ENCODE results near the gene PDSS2. TPM values are rescaled to one million over a fixed set of nuclear protein-coding genes. Genes with fewer than 3 reads are reported as not detected.
A peak's percentile ranks its signal among the peaks of the same experiment; 100 is the strongest.
"Not testable (repeated sequence)": the region's sequence is repeated elsewhere in the genome, so short reads cannot be mapped to it uniquely, and the experiment has no call there.

The PDSS2 gene
- total RNA-seq, 1 donor from 2014 or later: 16.2 TPM

DNA sequence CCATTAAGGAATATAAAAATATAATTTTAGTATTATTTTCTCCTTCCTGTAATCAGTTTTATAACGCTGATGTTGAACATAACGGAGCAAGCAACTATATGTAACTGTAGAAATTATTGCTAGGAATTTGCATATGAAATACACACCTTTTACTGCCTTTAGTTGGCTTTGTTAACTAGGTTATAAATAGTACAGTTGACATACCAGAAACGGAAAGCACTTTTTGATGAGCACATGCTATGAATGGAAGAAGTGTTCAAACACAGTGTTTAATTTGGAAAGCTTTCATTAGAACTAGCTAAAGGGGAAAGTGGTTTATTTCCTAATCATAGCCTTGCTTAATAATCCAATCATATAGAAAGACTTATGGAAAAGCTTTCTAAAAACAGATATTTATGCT lies 318.8 kb downstream of the PDSS2 start:
- no peak overlapping the region for H3K4me3 ChIP-seq
- H3K4me1 ChIP-seq: no peaks in the 10 kb centered on the region
- no peak for DNase-seq
- H3K27ac ChIP-seq: no peak overlapping the region
- TF ChIP-seq, protein P1, sequence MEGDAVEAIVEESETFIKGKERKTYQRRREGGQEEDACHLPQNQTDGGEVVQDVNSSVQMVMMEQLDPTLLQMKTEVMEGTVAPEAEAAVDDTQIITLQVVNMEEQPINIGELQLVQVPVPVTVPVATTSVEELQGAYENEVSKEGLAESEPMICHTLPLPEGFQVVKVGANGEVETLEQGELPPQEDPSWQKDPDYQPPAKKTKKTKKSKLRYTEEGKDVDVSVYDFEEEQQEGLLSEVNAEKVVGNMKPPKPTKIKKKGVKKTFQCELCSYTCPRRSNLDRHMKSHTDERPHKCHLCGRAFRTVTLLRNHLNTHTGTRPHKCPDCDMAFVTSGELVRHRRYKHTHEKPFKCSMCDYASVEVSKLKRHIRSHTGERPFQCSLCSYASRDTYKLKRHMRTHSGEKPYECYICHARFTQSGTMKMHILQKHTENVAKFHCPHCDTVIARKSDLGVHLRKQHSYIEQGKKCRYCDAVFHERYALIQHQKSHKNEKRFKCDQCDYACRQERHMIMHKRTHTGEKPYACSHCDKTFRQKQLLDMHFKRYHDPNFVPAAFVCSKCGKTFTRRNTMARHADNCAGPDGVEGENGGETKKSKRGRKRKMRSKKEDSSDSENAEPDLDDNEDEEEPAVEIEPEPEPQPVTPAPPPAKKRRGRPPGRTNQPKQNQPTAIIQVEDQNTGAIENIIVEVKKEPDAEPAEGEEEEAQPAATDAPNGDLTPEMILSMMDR (IDR thresholded peaks at IDR 0.05): no peak
- no peaks in the 10 kb centered on the region for H3K36me3 ChIP-seq
- intact Hi-C loops (cut with DNase I): no loop called here
- H3K9me3 ChIP-seq: no peaks in the 10 kb centered on the region
- H3K27me3 ChIP-seq: no peaks in the 10 kb centered on the region
- ATAC-seq: no peak

DNA sequence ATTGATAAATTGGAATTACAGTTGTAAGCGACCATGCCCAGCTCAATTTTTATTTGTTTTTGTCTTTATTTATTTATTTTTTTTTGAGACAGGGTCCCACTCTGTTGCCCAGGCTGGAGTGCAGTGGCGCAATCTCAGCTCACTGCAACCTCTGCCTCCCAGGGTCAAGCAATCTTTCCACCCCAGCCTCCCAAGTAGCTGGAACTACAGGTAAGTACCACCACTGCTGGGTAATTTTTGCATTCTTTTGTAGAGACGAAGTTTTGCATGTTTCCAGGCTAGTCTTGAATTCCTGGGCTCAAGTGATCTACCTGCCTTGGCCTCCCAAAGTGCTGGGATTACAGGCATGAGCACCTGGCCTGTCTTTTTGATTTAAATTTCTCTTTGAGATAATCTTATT lies 323.0 kb downstream of the PDSS2 start:
- H3K27me3 ChIP-seq; H3K4me3 ChIP-seq; ATAC-seq; H3K36me3 ChIP-seq; DNase-seq; H3K4me1 ChIP-seq; H3K27ac ChIP-seq; intact Hi-C loops (cut with DNase I); H3K9me3 ChIP-seq: not testable (repeated sequence)

- H3K4me3 ChIP-seq: not testable (repeated sequence)
Measured at GRCh38 chr6:107135048-107135680, 324.2 kb downstream of the PDSS2 start.

DNA sequence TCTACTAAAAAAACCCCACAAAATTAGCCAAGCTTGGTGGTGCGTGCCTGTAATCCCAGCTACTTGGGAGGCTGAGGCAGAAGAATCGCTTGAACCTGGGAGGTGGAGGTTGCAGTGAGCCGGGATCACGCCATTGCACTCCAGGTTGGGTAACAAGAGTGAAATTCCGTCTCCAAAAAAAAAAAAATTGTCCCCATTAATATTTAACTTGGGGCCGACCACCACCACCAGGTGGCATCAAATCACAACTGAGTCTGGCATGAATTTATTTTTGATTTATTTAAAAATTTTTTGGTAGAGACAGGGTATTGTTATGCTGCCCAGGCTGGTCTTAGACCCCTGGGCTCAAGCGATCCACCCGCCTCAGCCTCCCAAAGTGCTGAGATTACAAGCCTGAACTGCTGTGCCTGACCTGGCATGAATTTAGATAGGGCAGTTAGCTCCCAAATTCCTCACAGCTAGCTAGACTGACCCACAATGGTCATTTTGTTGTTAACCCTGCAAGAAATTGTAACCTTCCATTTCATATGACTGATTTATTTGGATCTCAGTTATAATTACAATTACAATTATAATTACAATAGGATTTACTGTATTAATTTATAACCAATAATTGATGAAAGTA lies 326.9 kb downstream of the PDSS2 start:
- DNase-seq (no peak), ATAC-seq (no peak)
- TF ChIP-seq, protein P1 (IDR thresholded peaks at IDR 0.05): peak; percentile 41
- no peaks in the 10 kb centered on the region for H3K4me1 ChIP-seq
- H3K9me3 ChIP-seq: no peaks in the 10 kb centered on the region
- no peaks in the 10 kb centered on the region for H3K36me3 ChIP-seq
- no peak overlapping the region for H3K4me3 ChIP-seq
- no peak overlapping the region for H3K27ac ChIP-seq
- intact Hi-C loops (cut with DNase I): no loop called here
- no peaks in the 10 kb centered on the region for H3K27me3 ChIP-seq

More at GRCh38 chr6:107135048-107135680, 324.2 kb downstream of the PDSS2 start:
- intact Hi-C loops (cut with DNase I); H3K4me1 ChIP-seq; H3K27ac ChIP-seq; H3K9me3 ChIP-seq; DNase-seq; H3K27me3 ChIP-seq; ATAC-seq; H3K36me3 ChIP-seq: not testable (repeated sequence)

DNA sequence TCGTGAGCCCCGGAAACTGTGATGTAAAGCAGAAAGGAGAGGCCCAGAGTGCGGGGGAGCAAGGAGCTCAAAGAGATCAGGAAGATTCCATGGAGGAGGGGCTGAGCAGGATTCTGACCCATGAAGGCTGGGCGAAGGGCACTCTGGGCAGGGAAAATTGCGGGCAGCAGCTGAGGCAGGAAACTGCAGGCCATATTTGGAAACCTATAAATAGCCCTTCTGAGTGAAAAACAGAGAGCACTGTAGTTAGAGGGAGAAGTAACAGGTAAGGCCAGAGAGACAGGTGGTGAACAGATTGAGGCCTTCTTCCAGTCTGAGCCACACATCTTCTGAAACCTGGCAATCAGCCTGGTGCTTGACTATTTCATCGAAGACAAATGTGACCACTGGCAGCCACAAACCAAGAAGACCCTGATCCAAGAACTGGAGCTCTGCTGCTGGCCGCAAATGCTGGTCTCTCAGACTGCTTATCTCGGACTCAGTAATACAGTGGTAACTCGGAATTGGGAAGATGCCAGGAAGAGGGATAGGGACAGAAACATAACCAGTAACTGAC lies 329.9 kb downstream of the PDSS2 start:
- DNase-seq (no peak), ATAC-seq (no peak)
- TF ChIP-seq, protein P1 (IDR thresholded peaks at IDR 0.05): no peak
- no peaks in the 10 kb centered on the region for H3K9me3 ChIP-seq
- no peak overlapping the region for H3K4me3 ChIP-seq
- no peaks in the 10 kb centered on the region for H3K36me3 ChIP-seq
- no peak overlapping the region for H3K27ac ChIP-seq
- no peaks in the 10 kb centered on the region for H3K27me3 ChIP-seq
- intact Hi-C loops (cut with DNase I): no loop called here
- H3K4me1 ChIP-seq: no peaks in the 10 kb centered on the region

DNA sequence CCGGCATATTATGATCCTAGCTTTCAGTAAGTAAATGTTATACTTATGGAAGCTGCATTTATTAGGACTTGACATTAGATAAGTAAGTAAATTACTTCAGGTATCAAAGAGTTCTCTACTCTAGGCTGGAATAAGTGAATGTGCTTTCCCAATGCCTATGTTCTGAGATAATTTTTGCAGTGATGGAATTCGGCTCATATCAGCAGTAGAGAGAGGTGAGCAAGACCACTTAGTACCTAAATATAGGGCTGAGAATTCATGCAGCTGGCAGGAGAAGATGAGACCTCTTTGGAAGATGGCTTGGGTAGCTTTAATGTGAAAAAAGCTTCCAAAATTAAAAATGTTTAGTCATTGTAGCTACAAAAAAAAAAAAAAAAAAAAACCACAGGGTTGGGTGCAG lies 330.8 kb downstream of the PDSS2 start:
- ATAC-seq (no peak), DNase-seq (no peak)
- TF ChIP-seq, protein P1 (IDR thresholded peaks at IDR 0.05): no peak
- H3K27ac ChIP-seq: no peak overlapping the region
- no peaks in the 10 kb centered on the region for H3K9me3 ChIP-seq
- no peaks in the 10 kb centered on the region for H3K36me3 ChIP-seq
- intact Hi-C loops (cut with DNase I): no loop called here
- no peaks in the 10 kb centered on the region for H3K27me3 ChIP-seq
- H3K4me3 ChIP-seq: no peak overlapping the region
- no peaks in the 10 kb centered on the region for H3K4me1 ChIP-seq
